ENCODE results near the gene EIF2AK2. TPM values are rescaled to one million over a fixed set of nuclear protein-coding genes. Genes with fewer than 3 reads are reported as not detected.

Gene EIF2AK2
- total and polyA plus RNA-seq, 10 of the 15 experiments (the other 5 are each of a cell fraction or from before 2014, with no cell fraction given) = 16.2 to 81.4 (median 63.3) TPM

- DNase-seq (ENCODE audit: low read depth, low spot score) = no peak
Measured at GRCh38 chr2:37080689-37081088, 76.1 kb downstream of the EIF2AK2 start.

GRCh38 chr2:37080266-37080665 is 76.5 kb downstream of the EIF2AK2 start:
- ChIA-PET RAD21 (ENCODE audit: unreplicated experiment) (interaction anchor here (1.0 kb wide), 1 partner anchor 12 kb away, joined by 5 read pairs; no protein-coding TSS in a partner anchor), CTCF (no interaction called here), SMC1A (ENCODE audit: uncharacterized antibody, unreplicated experiment) (interaction anchor here (0.8 to 1.1 kb wide), 2 partner anchors 25 to 36 kb away, joined by 3 to 4 read pairs; no protein-coding TSS in a partner anchor), POLR2A (no interaction called here)
- H3K9ac ChIP-seq (ENCODE audit: control insufficient read depth, insufficient read depth, low read length) = no peak overlapping the region
- intact Hi-C loops (cut with micrococcal nuclease; ENCODE audit: unreplicated experiment) = loop anchor here (5.0 kb wide), 1 partner anchor 113 kb away; the partner anchor contains the start of gene STRN
- ATAC-seq (no peak), FAIRE-seq (no peak), DNase-seq (ENCODE audit: low read depth, low spot score) (no peak)
- H3K4me2 ChIP-seq (ENCODE audit: control insufficient read depth, insufficient read depth) = peak overlapping the region; percentile 31
- H3K9me3 ChIP-seq (replicated peaks; ENCODE audit: control insufficient read depth, insufficient read depth, low read length) = no peaks in the 10 kb centered on the region
- peaks cover 36% of the 10 kb centered on the region for H3K79me2 ChIP-seq (ENCODE audit: control insufficient read depth, insufficient read depth, low read length)
- H3K4me1 ChIP-seq (ENCODE audit: control insufficient read depth, insufficient read depth, low read length) = peaks cover 7% of the 10 kb centered on the region; the same call in 1 of the 2 replicates
- no peak overlapping the region for H2AFZ ChIP-seq (ENCODE audit: control insufficient read depth, low read depth, low read length)
- no peak overlapping the region for H3K27ac ChIP-seq (ENCODE audit: control insufficient read depth, insufficient read depth)
- in situ Hi-C loops (cut with MboI) = no loop called here
- H4K20me1 ChIP-seq (ENCODE audit: control insufficient read depth, insufficient read depth) = no peaks in the 10 kb centered on the region
- 98% methylated on average over 2 of the region's 2 CpGs for WGBS (ENCODE audit: insufficient coverage, insufficient replicate concordance, low lambda C conversion rate, missing lambda C conversion rate)
- TF ChIP-seq MTA3 (IDR thresholded peaks at IDR 0.05; ENCODE audit: borderline replicate concordance, low read length) = no peak
- no peak for TF ChIP-seq PBX3 (IDR thresholded peaks at IDR 0.05; ENCODE audit: insufficient replicate concordance, low read depth, low read length)
- TF ChIP-seq ZNF24 (IDR thresholded peaks at IDR 0.05) = no peak
- no peak for TF ChIP-seq FOXK2 (IDR thresholded peaks at IDR 0.05)
- TF ChIP-seq ZBED1 (IDR thresholded peaks at IDR 0.05; ENCODE audit: borderline replicate concordance) = no peak
- no peak for TF ChIP-seq STAT1 (conservative IDR thresholded peaks at IDR 0.05)
- no peak for TF ChIP-seq EP300 (IDR thresholded peaks at IDR 0.05; ENCODE audit: borderline replicate concordance in 1 of 2, control insufficient read depth in 1 of 2, low read depth in 2 of 2, low read length in 2 of 2)
- no peak for TF ChIP-seq SIN3A (IDR thresholded peaks at IDR 0.05; ENCODE audit: low read depth, low read length)
- BruUV-seq (replicated peaks) = no TSS peak
- H3K4me3 ChIP-seq = no peak overlapping the region
- no peaks in the 10 kb centered on the region for H3K27me3 ChIP-seq (replicated peaks in 1 of 2; ENCODE audit: control insufficient read depth in 2 of 2, insufficient read depth in 2 of 2, low read length in 1 of 2)
- peaks cover 0 to 14% of the 10 kb centered on the region in 2 experiments; a peak in 2 of 4 replicates for H3K36me3 ChIP-seq (ENCODE audit: control insufficient read depth in 2 of 2, insufficient read depth in 2 of 2, low read length in 1 of 2)

More at GRCh38 chr2:37080689-37081088, 76.1 kb downstream of the EIF2AK2 start:
- ATAC-seq (no peak), FAIRE-seq (no peak)
- peak overlapping the region; percentile 72; the same call in 1 of the 2 replicates for H3K4me2 ChIP-seq (ENCODE audit: control insufficient read depth, insufficient read depth)
- no peak overlapping the region for H3K9ac ChIP-seq (ENCODE audit: control insufficient read depth, insufficient read depth, low read length)
- H3K27ac ChIP-seq (ENCODE audit: control insufficient read depth, insufficient read depth) = no peak overlapping the region
- 0% methylated on average over 3 of the region's 3 CpGs for WGBS (ENCODE audit: insufficient coverage, insufficient replicate concordance, low lambda C conversion rate, missing lambda C conversion rate)
- in situ Hi-C loops (cut with MboI) = no loop called here
- H3K4me1 ChIP-seq (ENCODE audit: control insufficient read depth, insufficient read depth, low read length) = peaks cover 11% of the 10 kb centered on the region
- no peak overlapping the region for H2AFZ ChIP-seq (ENCODE audit: control insufficient read depth, low read depth, low read length)
- ChIA-PET SMC1A (ENCODE audit: uncharacterized antibody, unreplicated experiment) (no interaction called here), CTCF (no interaction called here), POLR2A (no interaction called here), RAD21 (ENCODE audit: unreplicated experiment) (no interaction called here)
- peak overlapping the region; percentile 13; the same call in 1 of the 2 replicates for H3K4me3 ChIP-seq
- H4K20me1 ChIP-seq (ENCODE audit: control insufficient read depth, insufficient read depth) = no peaks in the 10 kb centered on the region
- H3K9me3 ChIP-seq (replicated peaks; ENCODE audit: control insufficient read depth, insufficient read depth, low read length) = no peaks in the 10 kb centered on the region
- H3K27me3 ChIP-seq (replicated peaks in 1 of 2; ENCODE audit: control insufficient read depth in 2 of 2, insufficient read depth in 2 of 2, low read length in 1 of 2) = no peaks in the 10 kb centered on the region
- peaks cover 39% of the 10 kb centered on the region for H3K79me2 ChIP-seq (ENCODE audit: control insufficient read depth, insufficient read depth, low read length)
- peaks cover 0 to 10% of the 10 kb centered on the region in 2 experiments; a peak in 2 of 4 replicates for H3K36me3 ChIP-seq (ENCODE audit: control insufficient read depth in 2 of 2, insufficient read depth in 2 of 2, low read length in 1 of 2)
- TF ChIP-seq POU2F2 (IDR thresholded peaks at IDR 0.05; ENCODE audit: borderline replicate concordance, low read depth, low read length) (peak; percentile 48; the same call in 1 of the 3 replicates), TCF3 (IDR thresholded peaks at IDR 0.05; ENCODE audit: borderline replicate concordance, insufficient read depth, low read depth, low read length) (no peak), YY1 (IDR thresholded peaks at IDR 0.05; ENCODE audit: low read depth, low read length) (no peak), SPI1 (IDR thresholded peaks at IDR 0.05; ENCODE audit: borderline replicate concordance, insufficient read depth, low read depth, low read length) (peak; percentile 52; the same call in 1 of the 2 replicates), RUNX3 (IDR thresholded peaks at IDR 0.05; ENCODE audit: low read length) (peak; percentile 39; the same call in 1 of the 2 replicates), MTA2 (IDR thresholded peaks at IDR 0.05; ENCODE audit: low read depth) (peak; percentile 17; the same call in 1 of the 2 replicates)
- BruUV-seq (replicated peaks) = no TSS peak
- intact Hi-C loops (cut with micrococcal nuclease; ENCODE audit: unreplicated experiment) = loop anchor here (5.0 kb wide), 1 partner anchor 113 kb away; the partner anchor contains the start of gene STRN

Data from GM12878 (cell line).